Loucy (cell line): ENCODE measurements around the gene SERBP1.
A peak's percentile ranks its signal among the peaks of the same experiment; 100 is the strongest.

Experiments
- H2AFZ ChIP-seq: fragments of 200-600 bp; sonication (generic); 2 replicates; pipeline ENCODE4 v1.6.0; 2016; ENCODE audit warnings: antibody characterized with exemption, mild to moderate bottlenecking, low read length, moderate library complexity
- H3F3A ChIP-seq: fragments of 200-600 bp; 2 replicates; pipeline ENCODE4 v1.6.0; 2016; ENCODE audit warnings: antibody characterized with exemption, low read depth, mild to moderate bottlenecking
- H3K27me3 ChIP-seq: fragments of 200-600 bp; sonication (generic); 2 replicates; pipeline ENCODE4 v1.6.1; 2014; ENCODE audit warnings: low read length, mild to moderate bottlenecking; ENCODE audit not compliant: insufficient read depth, poor library complexity, severe bottlenecking
- H3K36me3 ChIP-seq: fragments of 200-600 bp; sonication (generic); 2 replicates; pipeline ENCODE4 v1.6.1; 2016; ENCODE audit warnings: low read length; ENCODE audit not compliant: insufficient read depth
- H3K4me1 ChIP-seq: fragments of 200-600 bp; sonication (generic); 2 replicates; pipeline ENCODE4 v1.5.1; 2014; ENCODE audit warnings: low read length, mild to moderate bottlenecking; ENCODE audit not compliant: insufficient read depth, poor library complexity, severe bottlenecking
- H3K4me2 ChIP-seq: fragments of 200-600 bp; sonication (generic); 2 replicates; pipeline ENCODE4 v1.6.0; 2014; ENCODE audit warnings: antibody characterized with exemption, low read length, low read depth, mild to moderate bottlenecking; ENCODE audit not compliant: poor library complexity, severe bottlenecking
- H3K4me3 ChIP-seq: fragments of 200-600 bp; sonication (generic); 2 replicates; pipeline ENCODE4 v1.5.1; 2014; ENCODE audit warnings: low read length, mild to moderate bottlenecking, mixed read lengths; ENCODE audit not compliant: poor library complexity, severe bottlenecking
- H3K79me2 ChIP-seq: fragments of 200-600 bp; sonication (generic); 2 replicates; pipeline ENCODE4 v1.6.1; 2014; ENCODE audit warnings: low read length; ENCODE audit not compliant: insufficient read depth
- H3K9ac ChIP-seq: fragments of 200-600 bp; sonication (generic); 2 replicates; pipeline ENCODE4 v1.6.0; 2014; ENCODE audit warnings: mild to moderate bottlenecking, low read depth, low read length, moderate library complexity; ENCODE audit not compliant: poor library complexity, severe bottlenecking
- H3K9me2 ChIP-seq: fragments of 200-600 bp; sonication (generic); replicated peaks from 2 replicates; pipeline ENCODE4 v1.6.1; 2016; ENCODE audit warnings: low read depth, low read length, mixed read lengths
- H3K9me3 ChIP-seq: fragments of 200-600 bp; sonication (generic); 2 replicates; pipeline ENCODE4 v1.6.1; 2014; ENCODE audit warnings: mild to moderate bottlenecking, antibody characterized with exemption, low read length, low read depth; ENCODE audit not compliant: insufficient read depth
- H4K20me1 ChIP-seq: fragments of 200-600 bp; sonication (generic); 2 replicates; pipeline ENCODE4 v1.6.0; 2014; ENCODE audit warnings: antibody characterized with exemption, low read length, mild to moderate bottlenecking; ENCODE audit not compliant: insufficient read depth, poor library complexity, severe bottlenecking
- EZH2phosphoT487 ChIP-seq: fragments of 200-600 bp; IDR thresholded peaks from 2 replicates; pipeline ENCODE4 v1.6.1; 2018; ENCODE audit warnings: antibody characterized with exemption, mild to moderate bottlenecking, moderate library complexity, borderline replicate concordance
- TF ChIP-seq, protein P1 (sequence below): fragments of 200-600 bp; sonication (generic); conservative IDR thresholded peaks from 2 replicates; pipeline ENCODE4 v1.5.1; 2014; ENCODE audit warnings: mild to moderate bottlenecking, antibody characterized with exemption, low read length

Gene SERBP1

GRCh38 chr1:67432745-67433144 lies 2.5 kb upstream of the SERBP1 start:
- Histone ChIP-seq H3K36me3 (peaks cover 9% of the 10 kb centered on the region; the same call in 1 of the 2 replicates), H3K4me3 (no peak overlapping the region), H3F3A (peaks cover 3% of the 10 kb centered on the region; the same call in 1 of the 2 replicates), H3K27me3 (peaks cover 9% of the 10 kb centered on the region), H4K20me1 (peaks cover 16% of the 10 kb centered on the region), H3K79me2 (peaks cover 25% of the 10 kb centered on the region), H2AFZ (peak overlapping the region; percentile 65; the same call in 1 of the 2 replicates), H3K4me1 (peaks cover 44% of the 10 kb centered on the region), H3K9ac (peak overlapping the region; percentile 20), H3K9me3 (no peaks in the 10 kb centered on the region), H3K9me2 (no peaks in the 10 kb centered on the region), H3K4me2 (no peak overlapping the region)
- TF ChIP-seq, protein P1, sequence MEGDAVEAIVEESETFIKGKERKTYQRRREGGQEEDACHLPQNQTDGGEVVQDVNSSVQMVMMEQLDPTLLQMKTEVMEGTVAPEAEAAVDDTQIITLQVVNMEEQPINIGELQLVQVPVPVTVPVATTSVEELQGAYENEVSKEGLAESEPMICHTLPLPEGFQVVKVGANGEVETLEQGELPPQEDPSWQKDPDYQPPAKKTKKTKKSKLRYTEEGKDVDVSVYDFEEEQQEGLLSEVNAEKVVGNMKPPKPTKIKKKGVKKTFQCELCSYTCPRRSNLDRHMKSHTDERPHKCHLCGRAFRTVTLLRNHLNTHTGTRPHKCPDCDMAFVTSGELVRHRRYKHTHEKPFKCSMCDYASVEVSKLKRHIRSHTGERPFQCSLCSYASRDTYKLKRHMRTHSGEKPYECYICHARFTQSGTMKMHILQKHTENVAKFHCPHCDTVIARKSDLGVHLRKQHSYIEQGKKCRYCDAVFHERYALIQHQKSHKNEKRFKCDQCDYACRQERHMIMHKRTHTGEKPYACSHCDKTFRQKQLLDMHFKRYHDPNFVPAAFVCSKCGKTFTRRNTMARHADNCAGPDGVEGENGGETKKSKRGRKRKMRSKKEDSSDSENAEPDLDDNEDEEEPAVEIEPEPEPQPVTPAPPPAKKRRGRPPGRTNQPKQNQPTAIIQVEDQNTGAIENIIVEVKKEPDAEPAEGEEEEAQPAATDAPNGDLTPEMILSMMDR: no peak
- TF ChIP-seq EZH2phosphoT487: no peak

DNA sequence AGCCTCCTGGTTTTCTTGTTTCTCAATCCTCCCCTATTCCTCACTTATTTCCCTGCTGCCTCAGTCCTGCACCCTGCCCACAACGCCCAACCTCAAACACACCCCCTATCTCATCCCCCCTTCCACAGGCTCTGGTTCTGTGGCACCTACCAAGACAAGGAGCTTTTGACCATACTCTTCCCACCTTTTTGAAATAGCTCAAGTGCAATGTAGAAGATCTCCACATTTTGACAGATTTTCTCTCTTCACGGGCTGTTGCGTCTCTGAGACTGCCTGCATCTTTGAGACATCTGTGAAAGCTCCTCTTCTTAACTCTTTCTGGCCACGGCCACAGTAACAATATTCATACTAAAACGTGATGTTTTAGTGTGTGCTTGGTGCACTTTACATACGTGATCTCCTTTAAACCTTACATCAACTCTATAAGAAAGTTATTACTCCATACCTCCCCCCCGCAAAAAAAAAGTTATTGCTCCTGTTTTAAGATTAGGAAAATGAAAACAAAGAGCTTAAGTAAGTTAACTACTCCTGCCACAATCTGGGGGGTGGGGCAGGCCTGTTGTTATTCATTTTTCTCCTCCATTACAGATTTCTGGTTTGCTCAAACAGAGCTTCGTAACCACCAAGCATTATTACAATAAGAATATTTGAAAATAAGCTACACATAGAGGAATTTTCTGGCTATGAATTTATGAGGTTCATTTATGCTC lies 1.8 kb upstream of the SERBP1 start:
- Histone ChIP-seq H2AFZ (peak overlapping the region; percentile 92), H3K27me3 (peaks cover 9% of the 10 kb centered on the region), H3K4me1 (peaks cover 50% of the 10 kb centered on the region), H3F3A (peaks cover 3% of the 10 kb centered on the region; the same call in 1 of the 2 replicates), H3K9me2 (no peaks in the 10 kb centered on the region), H3K9me3 (no peaks in the 10 kb centered on the region), H3K4me2 (peak overlapping the region; percentile 81), H4K20me1 (peaks cover 23% of the 10 kb centered on the region), H3K9ac (peak overlapping the region; percentile 85), H3K4me3 (peak overlapping the region; percentile 94), H3K36me3 (peaks cover 9% of the 10 kb centered on the region; the same call in 1 of the 2 replicates), H3K79me2 (peaks cover 32% of the 10 kb centered on the region)
- no peak for TF ChIP-seq EZH2phosphoT487
- TF ChIP-seq, protein P1: no peak

GRCh38 chr1:67431156-67431765 lies 1.1 kb upstream of the SERBP1 start:
- Histone ChIP-seq H3K4me2 (peak overlapping the region; percentile 81), H4K20me1 (peaks cover 31% of the 10 kb centered on the region), H3K27me3 (peaks cover 9% of the 10 kb centered on the region), H3K36me3 (peaks cover 12% of the 10 kb centered on the region), H3K9me2 (no peaks in the 10 kb centered on the region), H3K79me2 (peaks cover 40% of the 10 kb centered on the region), H3K4me1 (peaks cover 56% of the 10 kb centered on the region), H3K9me3 (no peaks in the 10 kb centered on the region), H3F3A (peaks cover 3% of the 10 kb centered on the region; the same call in 1 of the 2 replicates), H3K9ac (peak overlapping the region; percentile 85), H3K4me3 (peak overlapping the region; percentile 94), H2AFZ (peak overlapping the region; percentile 92)
- no peak for TF ChIP-seq EZH2phosphoT487
- TF ChIP-seq, protein P1: no peak
